WI38 (cell line): ENCODE data around the gene ZFP36L1.

Experiments
- H3K4me3 ChIP-seq: 2 replicates; pipeline ENCODE4 v1.5.1; 2011; ENCODE audit warnings: low read depth, mild to moderate bottlenecking, control low read depth, low read length
- TF ChIP-seq, protein P1 (sequence below): IDR thresholded peaks from 2 replicates; pipeline ENCODE4 v1.5.1; 2012; ENCODE audit warnings: low read depth, mild to moderate bottlenecking, control low read depth, low read length

ZFP36L1 gene

GRCh38 chr14:68749487-68750475 is 43.1 kb downstream of the ZFP36L1 start:
- TF ChIP-seq, protein P1, sequence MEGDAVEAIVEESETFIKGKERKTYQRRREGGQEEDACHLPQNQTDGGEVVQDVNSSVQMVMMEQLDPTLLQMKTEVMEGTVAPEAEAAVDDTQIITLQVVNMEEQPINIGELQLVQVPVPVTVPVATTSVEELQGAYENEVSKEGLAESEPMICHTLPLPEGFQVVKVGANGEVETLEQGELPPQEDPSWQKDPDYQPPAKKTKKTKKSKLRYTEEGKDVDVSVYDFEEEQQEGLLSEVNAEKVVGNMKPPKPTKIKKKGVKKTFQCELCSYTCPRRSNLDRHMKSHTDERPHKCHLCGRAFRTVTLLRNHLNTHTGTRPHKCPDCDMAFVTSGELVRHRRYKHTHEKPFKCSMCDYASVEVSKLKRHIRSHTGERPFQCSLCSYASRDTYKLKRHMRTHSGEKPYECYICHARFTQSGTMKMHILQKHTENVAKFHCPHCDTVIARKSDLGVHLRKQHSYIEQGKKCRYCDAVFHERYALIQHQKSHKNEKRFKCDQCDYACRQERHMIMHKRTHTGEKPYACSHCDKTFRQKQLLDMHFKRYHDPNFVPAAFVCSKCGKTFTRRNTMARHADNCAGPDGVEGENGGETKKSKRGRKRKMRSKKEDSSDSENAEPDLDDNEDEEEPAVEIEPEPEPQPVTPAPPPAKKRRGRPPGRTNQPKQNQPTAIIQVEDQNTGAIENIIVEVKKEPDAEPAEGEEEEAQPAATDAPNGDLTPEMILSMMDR, result no peak

DNA sequence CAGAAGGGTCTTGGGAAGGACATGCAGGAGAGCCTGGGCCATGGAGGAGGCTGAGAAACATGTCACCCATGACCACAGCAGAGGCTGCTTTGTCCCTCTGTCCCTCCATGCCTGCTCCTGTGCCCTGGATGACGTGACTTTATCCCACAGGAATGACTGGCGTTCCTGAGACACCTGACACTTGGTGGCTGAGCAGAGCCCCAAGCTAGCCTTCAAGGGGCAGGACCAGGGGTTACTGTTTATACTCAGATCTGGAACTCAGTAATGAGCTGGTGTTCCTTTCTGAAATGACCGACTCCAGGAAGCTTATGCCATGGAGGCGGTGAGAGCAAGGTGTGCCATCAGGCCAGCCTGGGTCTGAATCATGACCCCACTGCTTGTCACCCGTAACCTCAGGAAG is 44.2 kb downstream of the ZFP36L1 start:
- no peak overlapping the region for H3K4me3 ChIP-seq
- TF ChIP-seq, protein P1, result no peak

More at GRCh38 chr14:68749487-68750475, 43.1 kb downstream of the ZFP36L1 start:
- no peak overlapping the region for H3K4me3 ChIP-seq

DNA sequence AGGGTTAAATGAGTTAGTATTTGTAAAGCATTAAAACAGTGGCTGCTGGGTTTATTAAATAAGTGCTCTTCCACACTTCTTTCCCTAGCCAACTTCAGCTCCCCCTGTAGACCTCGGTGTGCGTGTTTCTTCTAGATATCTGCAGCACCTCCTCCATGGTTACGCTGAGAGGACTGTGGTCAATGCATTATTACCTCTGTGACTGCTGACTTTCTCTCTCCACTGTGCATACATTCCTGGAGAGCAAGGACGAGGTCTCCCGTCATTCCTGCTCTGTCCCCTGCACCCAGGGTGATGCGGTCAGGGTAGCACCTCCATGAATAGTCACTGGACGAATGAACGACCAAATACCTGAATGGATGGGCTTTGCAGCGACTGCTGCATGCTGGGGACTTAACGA is 44.6 kb downstream of the ZFP36L1 start:
- no peak overlapping the region for H3K4me3 ChIP-seq
- TF ChIP-seq, protein P1, result no peak

- TF ChIP-seq, protein P1, result no peak
These were observed 45.5 kb downstream of the ZFP36L1 start for GRCh38 chr14:68747393-68747792.

GRCh38 chr14:68744613-68745012 is 48.3 kb downstream of the ZFP36L1 start:
- TF ChIP-seq, protein P1, result no peak
- H3K4me3 ChIP-seq, result no peak overlapping the region

More at GRCh38 chr14:68747393-68747792, 45.5 kb downstream of the ZFP36L1 start:
- H3K4me3 ChIP-seq, result no peak overlapping the region

DNA sequence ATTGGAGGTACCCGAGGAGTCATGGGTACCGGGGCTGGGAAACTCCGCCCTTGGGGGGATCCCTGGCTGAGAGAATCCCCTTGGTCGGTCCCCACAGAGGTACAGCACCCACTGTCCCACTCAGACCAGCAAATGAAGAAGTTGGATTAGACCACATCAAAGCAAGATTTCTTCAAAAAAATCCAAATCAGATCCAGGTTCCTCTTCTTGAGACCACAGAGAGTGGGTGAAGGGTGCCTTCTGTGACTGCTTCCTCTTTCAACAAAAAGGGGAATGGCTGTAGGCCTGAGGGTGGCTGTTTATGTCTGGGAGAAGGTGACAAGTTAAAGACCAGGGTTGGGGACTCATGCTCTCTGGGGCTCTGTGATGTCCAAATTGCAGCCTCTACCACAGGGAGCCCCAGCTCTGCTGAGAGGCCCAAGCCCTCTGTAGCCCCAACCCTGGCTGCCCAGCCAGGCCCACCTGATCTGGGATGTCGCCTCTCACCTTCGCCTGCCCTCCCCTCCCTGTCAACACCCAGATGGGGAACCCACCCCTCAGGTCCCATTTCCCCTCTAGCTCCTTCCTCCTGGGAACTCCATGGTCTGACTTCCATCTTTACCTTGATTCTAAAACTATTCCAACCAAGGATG is 50.9 kb downstream of the ZFP36L1 start:
- TF ChIP-seq, protein P1, result no peak
- no peak overlapping the region for H3K4me3 ChIP-seq

GRCh38 chr14:68741477-68741791 is 51.4 kb downstream of the ZFP36L1 start:
- TF ChIP-seq, protein P1, result no peak
- no peak overlapping the region for H3K4me3 ChIP-seq
